ENCODE measurements around the gene RAP1B. TPM values are rescaled to one million over a fixed set of nuclear protein-coding genes. Genes with fewer than 3 reads are reported as not detected.

RAP1B gene
- polyA plus RNA-seq, 1 donor (not counting 4 experiments of a cell fraction or from before 2014, with no cell fraction given) = 274 TPM

DNA sequence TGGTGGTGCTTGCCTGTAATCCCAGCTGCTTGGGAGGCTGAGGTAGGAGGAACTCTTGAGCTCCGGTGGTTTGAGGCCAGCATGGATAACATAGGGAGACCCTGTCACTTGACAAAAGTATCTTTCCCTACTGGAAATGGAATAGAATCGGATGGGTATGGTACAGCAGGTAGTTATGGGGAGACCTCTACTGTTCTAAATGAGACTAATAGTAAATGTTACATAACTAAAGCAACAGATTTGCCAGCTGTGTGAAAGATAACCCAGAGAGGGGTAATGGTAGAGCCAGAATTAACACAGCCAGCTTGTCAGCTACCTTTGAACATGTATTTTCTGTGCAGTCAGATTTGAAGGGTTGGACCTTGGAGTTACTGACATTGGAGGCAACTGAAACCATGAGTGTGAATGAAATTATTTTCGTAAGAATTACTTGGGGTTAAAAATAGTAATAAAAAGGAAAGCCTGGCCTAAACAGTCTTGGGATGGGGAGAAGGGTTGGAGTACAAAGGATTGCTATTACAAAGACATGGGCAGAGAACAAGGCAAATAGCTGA, 54.4 kb downstream of the RAP1B start:
- dilution Hi-C loops (cut with MboI; ENCODE audit: extremely low pct_ligation_motif_present, low sequenced_read_pairs) = no loop called here

DNA sequence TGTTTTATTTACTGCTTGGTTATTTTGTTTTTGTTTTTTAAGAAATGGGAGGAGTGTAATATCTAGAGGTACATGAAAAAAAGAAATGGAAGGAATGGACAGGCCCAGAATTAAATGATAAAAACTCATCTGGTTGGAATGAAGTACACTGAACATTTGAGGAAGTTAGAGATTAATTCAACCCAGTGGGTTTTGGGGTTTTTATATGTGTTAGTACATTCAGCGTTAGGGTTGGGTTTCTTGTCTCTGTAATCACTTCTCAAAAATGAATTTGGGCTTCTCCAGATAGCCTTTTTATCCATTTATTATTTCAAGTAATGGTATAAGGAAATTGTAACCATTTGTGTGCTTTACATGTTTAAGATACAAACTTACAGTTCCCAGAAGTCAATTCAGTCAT, 56.6 kb downstream of the RAP1B start:
- no peak overlapping the region for H3K27ac ChIP-seq (ENCODE audit: control insufficient read depth, insufficient read depth, low read length)
- dilution Hi-C loops (cut with MboI; ENCODE audit: extremely low pct_ligation_motif_present, low sequenced_read_pairs) = no loop called here
- no peak for FAIRE-seq

More for the DNA sequence above, 54.4 kb downstream of the RAP1B start:
- Histone ChIP-seq H3K9ac (ENCODE audit: control insufficient read depth, extremely low read depth, insufficient read depth, low read length) (no peak overlapping the region), H3K4me1 (ENCODE audit: control insufficient read depth, extremely low read depth, insufficient read depth, low read length) (no peaks in the 10 kb centered on the region), H3K27me3 (ENCODE audit: control insufficient read depth, extremely low read depth, insufficient read depth, low read length) (no peaks in the 10 kb centered on the region), H3K36me3 (ENCODE audit: control insufficient read depth in 2 of 2, extremely low read depth in 1 of 2, insufficient read depth in 2 of 2, low read length in 2 of 2) (peaks cover 0 to 2% of the 10 kb centered on the region in 2 experiments), H3K27ac (ENCODE audit: control insufficient read depth, insufficient read depth, low read length) (no peak overlapping the region), H3K9me1 (ENCODE audit: control insufficient read depth, extremely low read depth, insufficient read depth, low read length) (no peaks in the 10 kb centered on the region), H3K79me2 (ENCODE audit: control insufficient read depth, insufficient read depth, low read length) (no peaks in the 10 kb centered on the region), H2AFZ (ENCODE audit: control insufficient read depth, low read length) (no peak overlapping the region), H3K9me3 (ENCODE audit: control insufficient read depth, low read depth, low read length) (no peaks in the 10 kb centered on the region), H4K20me1 (ENCODE audit: control insufficient read depth, extremely low read depth, insufficient read depth, low read length) (no peaks in the 10 kb centered on the region), H3K4me2 (ENCODE audit: control insufficient read depth, extremely low read depth, insufficient read depth, low read depth, low read length) (no peak overlapping the region), H3K4me3 (ENCODE audit: control insufficient read depth in 2 of 3, extremely low read depth in 1 of 3, insufficient read depth in 2 of 3, low read depth in 1 of 3, low read length in 3 of 3) (no peak overlapping the region)
- FAIRE-seq (no peak), DNase-seq (ENCODE audit: low read depth, low spot score) (no peak)
- no peak for TF ChIP-seq EZH2 (IDR thresholded peaks at IDR 0.05; ENCODE audit: low read length)
- TF ChIP-seq, protein P1, sequence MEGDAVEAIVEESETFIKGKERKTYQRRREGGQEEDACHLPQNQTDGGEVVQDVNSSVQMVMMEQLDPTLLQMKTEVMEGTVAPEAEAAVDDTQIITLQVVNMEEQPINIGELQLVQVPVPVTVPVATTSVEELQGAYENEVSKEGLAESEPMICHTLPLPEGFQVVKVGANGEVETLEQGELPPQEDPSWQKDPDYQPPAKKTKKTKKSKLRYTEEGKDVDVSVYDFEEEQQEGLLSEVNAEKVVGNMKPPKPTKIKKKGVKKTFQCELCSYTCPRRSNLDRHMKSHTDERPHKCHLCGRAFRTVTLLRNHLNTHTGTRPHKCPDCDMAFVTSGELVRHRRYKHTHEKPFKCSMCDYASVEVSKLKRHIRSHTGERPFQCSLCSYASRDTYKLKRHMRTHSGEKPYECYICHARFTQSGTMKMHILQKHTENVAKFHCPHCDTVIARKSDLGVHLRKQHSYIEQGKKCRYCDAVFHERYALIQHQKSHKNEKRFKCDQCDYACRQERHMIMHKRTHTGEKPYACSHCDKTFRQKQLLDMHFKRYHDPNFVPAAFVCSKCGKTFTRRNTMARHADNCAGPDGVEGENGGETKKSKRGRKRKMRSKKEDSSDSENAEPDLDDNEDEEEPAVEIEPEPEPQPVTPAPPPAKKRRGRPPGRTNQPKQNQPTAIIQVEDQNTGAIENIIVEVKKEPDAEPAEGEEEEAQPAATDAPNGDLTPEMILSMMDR (optimal IDR thresholded peaks at IDR 0.05 in 1 of 3, IDR thresholded peaks at IDR 0.05 in 1 of 3, conservative IDR thresholded peaks at IDR 0.05 in 1 of 3; ENCODE audit: extremely low read depth in 1 of 3, insufficient read depth in 2 of 3, low read length in 3 of 3) = no peak

More for the DNA sequence above, 56.6 kb downstream of the RAP1B start:
- H3K36me3 ChIP-seq (ENCODE audit: control insufficient read depth in 2 of 2, extremely low read depth in 1 of 2, insufficient read depth in 2 of 2, low read length in 2 of 2) = peaks cover 0 to 2% of the 10 kb centered on the region in 2 experiments
- H3K9me3 ChIP-seq (ENCODE audit: control insufficient read depth, low read depth, low read length) = no peaks in the 10 kb centered on the region
- no peak overlapping the region for H3K4me2 ChIP-seq (ENCODE audit: control insufficient read depth, extremely low read depth, insufficient read depth, low read depth, low read length)
- TF ChIP-seq, protein P1 (optimal IDR thresholded peaks at IDR 0.05 in 1 of 3, IDR thresholded peaks at IDR 0.05 in 1 of 3, conservative IDR thresholded peaks at IDR 0.05 in 1 of 3; ENCODE audit: extremely low read depth in 1 of 3, insufficient read depth in 2 of 3, low read length in 3 of 3) = no peak
- no peak for TF ChIP-seq EZH2 (IDR thresholded peaks at IDR 0.05; ENCODE audit: low read length)
- no peaks in the 10 kb centered on the region for H3K27me3 ChIP-seq (ENCODE audit: control insufficient read depth, extremely low read depth, insufficient read depth, low read length)
- no peak overlapping the region for H3K9ac ChIP-seq (ENCODE audit: control insufficient read depth, extremely low read depth, insufficient read depth, low read length)
- no peaks in the 10 kb centered on the region for H3K4me1 ChIP-seq (ENCODE audit: control insufficient read depth, extremely low read depth, insufficient read depth, low read length)
- DNase-seq (ENCODE audit: low read depth, low spot score) = no peak
- no peaks in the 10 kb centered on the region for H3K9me1 ChIP-seq (ENCODE audit: control insufficient read depth, extremely low read depth, insufficient read depth, low read length)
- H3K79me2 ChIP-seq (ENCODE audit: control insufficient read depth, insufficient read depth, low read length) = no peaks in the 10 kb centered on the region
- no peak overlapping the region for H3K4me3 ChIP-seq (ENCODE audit: control insufficient read depth in 2 of 3, extremely low read depth in 1 of 3, insufficient read depth in 2 of 3, low read depth in 1 of 3, low read length in 3 of 3)
- no peaks in the 10 kb centered on the region for H4K20me1 ChIP-seq (ENCODE audit: control insufficient read depth, extremely low read depth, insufficient read depth, low read length)
- no peak overlapping the region for H2AFZ ChIP-seq (ENCODE audit: control insufficient read depth, low read length)
